HepG2 (cell line): Measurements from ENCODE around the gene RHOT2. TPM values are rescaled to one million over a fixed set of nuclear protein-coding genes. Genes with fewer than 3 reads are reported as not detected.

Experiments
- ASH2L ChIP-seq: fragments of 300-600, 200-600 bp; sonication (generic); IDR thresholded peaks from 2 replicates; pipeline ENCODE4 v1.7.0; 2017; ENCODE audit warnings: low read depth, mild to moderate bottlenecking, moderate library complexity, mixed read lengths, low read length; ENCODE audit not compliant: insufficient read length
- CAMTA2 ChIP-seq: sonication (generic); formaldehyde crosslinking; IDR thresholded peaks from 2 replicates; pipeline ENCODE4 v1.4.0; 2020; ENCODE audit warnings: mild to moderate bottlenecking, missing genetic modification reagents, borderline replicate concordance
- EP300 ChIP-seq, 3 experiments: sonication (generic) in 1 of 3; formaldehyde crosslinking in 1 of 3; IDR thresholded peaks; 2 replicates each; pipeline versions ENCODE4 v1.5.1 to v1.6.1; 2011 to 2020; ENCODE audit warnings: low read depth in 2 of 3, low read length in 2 of 3, borderline replicate concordance in 1 of 3, improper control_type of control experiment in 1 of 3, mild to moderate bottlenecking in 1 of 3, missing genetic modification reagents in 1 of 3, moderate library complexity in 1 of 3
- FOXP1 ChIP-seq, 2 experiments: fragments of 450-650 bp in 1 of 2; IDR thresholded peaks; 2 replicates each; pipeline ENCODE4 v1.6.1; 2017 to 2018; ENCODE audit warnings: antibody characterized with exemption in 1 of 2
- GPN1 ChIP-seq: sonication (generic); formaldehyde crosslinking; IDR thresholded peaks from 2 replicates; pipeline ENCODE4 v1.5.1; 2020; ENCODE audit warnings: missing genetic modification reagents, borderline replicate concordance
- MIER2 ChIP-seq: IDR thresholded peaks from 2 replicates; pipeline ENCODE4 v1.6.1; 2016; ENCODE audit warnings: missing biosample characterization, missing genetic modification reagents
- MYC ChIP-seq: sonication (generic); formaldehyde crosslinking; IDR thresholded peaks from 2 replicates; pipeline ENCODE4 v1.9.0; 2021; ENCODE audit warnings: missing genetic modification reagents, borderline replicate concordance
- NFE2L2 ChIP-seq: fragments of 150-350 bp; IDR thresholded peaks from 2 replicates; pipeline ENCODE4 v1.6.1; 2014; ENCODE audit warnings: low read length
- NONO ChIP-seq, 2 experiments: fragments of 450-650 bp in 1 of 2; sonication (generic) in 1 of 2; formaldehyde crosslinking in 1 of 2; IDR thresholded peaks in 1 of 2; conservative IDR thresholded peaks in 1 of 2; 2 replicates each; pipeline versions ENCODE4 v1.6.1 to v1.8.0; 2017 to 2022; ENCODE audit warnings: mild to moderate bottlenecking in 1 of 2, missing genetic modification reagents in 1 of 2, moderate library complexity in 1 of 2
- TBX3 ChIP-seq: fragments of 450-650 bp; IDR thresholded peaks from 2 replicates; pipeline ENCODE4 v1.6.1; 2017; ENCODE audit warnings: antibody characterized with exemption, mild to moderate bottlenecking, inconsistent platforms, borderline replicate concordance
- ZFP36 ChIP-seq: fragments of 150-350 bp; IDR thresholded peaks from 2 replicates; pipeline ENCODE4 v1.6.1; 2018; ENCODE audit warnings: borderline replicate concordance, low read length, low read depth; ENCODE audit not compliant: partially characterized antibody
- ZNF207 ChIP-seq: fragments of 450-650 bp; IDR thresholded peaks from 2 replicates; pipeline ENCODE4 v1.6.1; 2016; ENCODE audit warnings: antibody characterized with exemption, borderline replicate concordance
- ZNF232 ChIP-seq: sonication (generic); formaldehyde crosslinking; IDR thresholded peaks from 2 replicates; pipeline ENCODE4 v1.4.0; 2020; ENCODE audit warnings: missing genetic modification reagents, borderline replicate concordance
- ZNF24 ChIP-seq: fragments of 450-650 bp; IDR thresholded peaks from 2 replicates; pipeline ENCODE4 v1.6.1; 2017; ENCODE audit warnings: antibody characterized with exemption, mild to moderate bottlenecking
- ZNF263 ChIP-seq: sonication (generic); formaldehyde crosslinking; IDR thresholded peaks from 2 replicates; pipeline ENCODE4 v1.4.0; 2020; ENCODE audit warnings: missing genetic modification reagents
- ZNF329 ChIP-seq: sonication (generic); formaldehyde crosslinking; IDR thresholded peaks from 2 replicates; pipeline ENCODE4 v1.9.0; 2021; ENCODE audit warnings: low read depth, mild to moderate bottlenecking, missing genetic modification reagents
- ZNF432 ChIP-seq: sonication (generic); formaldehyde crosslinking; IDR thresholded peaks from 2 replicates; pipeline ENCODE4 v1.5.0; 2020; ENCODE audit warnings: missing genetic modification reagents, mild to moderate bottlenecking, borderline replicate concordance
- ZNF563 ChIP-seq: sonication (generic); formaldehyde crosslinking; IDR thresholded peaks from 2 replicates; pipeline ENCODE4 v1.8.0; 2022; ENCODE audit warnings: mild to moderate bottlenecking, moderate library complexity, missing genetic modification reagents
- ZNF580 ChIP-seq: IDR thresholded peaks from 2 replicates; pipeline ENCODE4 v1.6.1; 2016; ENCODE audit warnings: low read depth, borderline replicate concordance
- ZNF816 ChIP-seq: sonication (generic); formaldehyde crosslinking; IDR thresholded peaks from 2 replicates; pipeline ENCODE4 v1.8.0; 2022; ENCODE audit warnings: missing genetic modification reagents, mild to moderate bottlenecking, borderline replicate concordance
- ZSCAN22 ChIP-seq: sonication (generic); formaldehyde crosslinking; IDR thresholded peaks from 2 replicates; pipeline ENCODE4 v1.4.0; 2020; ENCODE audit warnings: mild to moderate bottlenecking, missing genetic modification reagents
- polyA plus RNA-seq, 8 experiments: library from polyadenylated mRNA; depleted of rRNA in 3 of 8; stranded (reverse) in 7 of 8; unstranded in 1 of 8; fragments of >200 nt; fragmentation: Illumina TruSeq in 4 of 8; extraction: Trizol in 4 of 8; gene quantifications; 2 replicates each; pipeline versions ENCODE4 v1.2.1 to v1.2.3, GENCODE V29; 2011 to 2016; ENCODE audit warnings: low read depth in 4 of 8, missing spikeins in 1 of 8, mixed read lengths in 1 of 8; ENCODE audit not compliant: insufficient read depth in 1 of 8
- total RNA-seq, 5 experiments: library from RNA; depleted of rRNA; stranded (reverse); fragments of >200 nt; fragmentation: Illumina TruSeq; extraction: Trizol; gene quantifications; 2 replicates each; pipeline ENCODE4 v1.2.3, GENCODE V29; 2016; ENCODE audit warnings: low read depth in 1 of 5
- TF ChIP-seq, protein P1 (sequence below): sonication (generic); formaldehyde crosslinking; IDR thresholded peaks from 2 replicates; pipeline ENCODE4 v1.4.0; 2020; ENCODE audit warnings: missing genetic modification reagents
- TF ChIP-seq, protein P2 (sequence below): IDR thresholded peaks from 2 replicates; pipeline ENCODE4 v1.6.1; 2016; ENCODE audit warnings: missing biosample characterization, missing genetic modification reagents, low read depth

Gene RHOT2
- total and polyA plus RNA-seq, 2 of the 13 experiments (the other 11 are each of a cell fraction or from before 2014, with no cell fraction given) = 63.6 to 76.9 TPM

DNA sequence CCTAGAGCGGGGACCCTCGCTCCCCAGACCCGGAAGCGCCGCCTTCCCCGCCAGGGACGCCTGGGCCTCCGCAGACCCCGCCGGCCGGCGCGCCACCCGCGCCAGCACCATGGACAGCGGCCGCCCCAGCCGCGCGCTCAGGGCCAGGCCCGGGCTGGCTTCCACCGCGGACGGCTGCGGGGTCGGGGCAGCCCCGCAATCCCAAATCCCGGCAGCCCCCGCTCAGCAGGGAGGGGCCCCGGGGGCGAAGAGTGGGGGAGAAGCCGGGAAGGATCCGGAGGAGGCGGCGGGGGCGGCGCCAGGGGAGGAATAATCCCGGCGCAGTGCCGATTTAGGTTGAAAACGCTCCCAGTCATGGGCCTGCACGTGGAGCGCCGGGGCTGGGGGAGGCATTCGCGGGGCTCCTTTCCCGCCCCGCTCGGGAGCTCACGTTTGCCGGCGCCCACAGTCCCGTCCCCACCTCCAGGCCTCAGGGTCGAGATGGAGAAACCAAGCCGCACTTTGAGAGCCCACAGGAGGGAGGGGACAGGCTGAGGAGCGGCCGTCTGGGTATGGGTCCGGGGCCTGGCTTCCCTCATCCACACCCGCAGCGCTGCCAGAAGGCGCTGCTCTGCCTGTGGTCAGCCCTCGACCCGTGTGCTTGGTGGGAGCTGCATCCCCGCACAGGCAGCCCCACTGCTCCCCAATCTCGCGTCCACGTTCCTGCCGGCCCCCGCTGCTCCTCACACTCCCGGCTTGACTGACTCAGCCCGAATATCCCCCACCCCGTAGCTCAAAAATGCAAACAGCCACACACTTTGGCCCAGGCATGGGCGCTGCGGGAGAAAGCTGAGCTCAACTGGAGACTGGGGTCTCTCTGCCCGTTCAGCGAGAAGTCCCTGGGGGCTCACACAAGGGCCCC, 33.0 kb downstream of the RHOT2 start (continued):
- TF ChIP-seq ZSCAN22 (CRISPR knock-in tag) = no peak
- no peak for TF ChIP-seq ZNF329 (CRISPR knock-in tag)
- no peak for TF ChIP-seq TBX3
- TF ChIP-seq ZNF232 = peak; percentile 73; the same call in 1 of the 2 replicates
- no peak for TF ChIP-seq ZFP36
- no peak for TF ChIP-seq ASH2L
- peak; percentile 91 for TF ChIP-seq MIER2 (CRISPR knock-in tag)
- TF ChIP-seq, protein P1, sequence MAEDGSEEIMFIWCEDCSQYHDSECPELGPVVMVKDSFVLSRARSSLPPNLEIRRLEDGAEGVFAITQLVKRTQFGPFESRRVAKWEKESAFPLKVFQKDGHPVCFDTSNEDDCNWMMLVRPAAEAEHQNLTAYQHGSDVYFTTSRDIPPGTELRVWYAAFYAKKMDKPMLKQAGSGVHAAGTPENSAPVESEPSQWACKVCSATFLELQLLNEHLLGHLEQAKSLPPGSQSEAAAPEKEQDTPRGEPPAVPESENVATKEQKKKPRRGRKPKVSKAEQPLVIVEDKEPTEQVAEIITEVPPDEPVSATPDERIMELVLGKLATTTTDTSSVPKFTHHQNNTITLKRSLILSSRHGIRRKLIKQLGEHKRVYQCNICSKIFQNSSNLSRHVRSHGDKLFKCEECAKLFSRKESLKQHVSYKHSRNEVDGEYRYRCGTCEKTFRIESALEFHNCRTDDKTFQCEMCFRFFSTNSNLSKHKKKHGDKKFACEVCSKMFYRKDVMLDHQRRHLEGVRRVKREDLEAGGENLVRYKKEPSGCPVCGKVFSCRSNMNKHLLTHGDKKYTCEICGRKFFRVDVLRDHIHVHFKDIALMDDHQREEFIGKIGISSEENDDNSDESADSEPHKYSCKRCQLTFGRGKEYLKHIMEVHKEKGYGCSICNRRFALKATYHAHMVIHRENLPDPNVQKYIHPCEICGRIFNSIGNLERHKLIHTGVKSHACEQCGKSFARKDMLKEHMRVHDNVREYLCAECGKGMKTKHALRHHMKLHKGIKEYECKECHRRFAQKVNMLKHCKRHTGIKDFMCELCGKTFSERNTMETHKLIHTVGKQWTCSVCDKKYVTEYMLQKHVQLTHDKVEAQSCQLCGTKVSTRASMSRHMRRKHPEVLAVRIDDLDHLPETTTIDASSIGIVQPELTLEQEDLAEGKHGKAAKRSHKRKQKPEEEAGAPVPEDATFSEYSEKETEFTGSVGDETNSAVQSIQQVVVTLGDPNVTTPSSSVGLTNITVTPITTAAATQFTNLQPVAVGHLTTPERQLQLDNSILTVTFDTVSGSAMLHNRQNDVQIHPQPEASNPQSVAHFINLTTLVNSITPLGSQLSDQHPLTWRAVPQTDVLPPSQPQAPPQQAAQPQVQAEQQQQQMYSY = peak; percentile 45; the same call in 1 of the 2 replicates
- TF ChIP-seq MYC (CRISPR knock-in tag) = peak; percentile 51; the same call in 1 of the 2 replicates
- TF ChIP-seq, protein P2, sequence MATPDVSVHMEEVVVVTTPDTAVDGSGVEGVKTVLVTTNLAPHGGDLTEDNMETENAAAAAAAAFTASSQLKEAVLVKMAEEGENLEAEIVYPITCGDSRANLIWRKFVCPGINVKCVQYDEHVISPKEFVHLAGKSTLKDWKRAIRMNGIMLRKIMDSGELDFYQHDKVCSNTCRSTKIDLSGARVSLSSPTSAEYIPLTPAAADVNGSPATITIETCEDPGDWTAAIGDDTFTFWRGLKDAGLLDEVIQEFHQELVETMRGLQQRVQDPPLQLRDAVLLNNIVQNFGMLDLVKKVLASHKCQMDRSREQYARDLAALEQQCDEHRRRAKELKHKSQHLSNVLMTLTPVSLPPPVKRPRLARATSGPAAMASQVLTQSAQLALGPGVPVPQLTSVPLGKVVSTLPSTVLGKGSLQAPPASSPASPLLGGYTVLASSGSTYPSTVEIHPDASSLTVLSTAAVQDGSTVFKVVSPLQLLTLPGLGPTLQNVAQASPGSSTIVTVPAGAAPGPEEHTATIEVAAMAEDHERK (CRISPR knock-in tag) = no peak
- TF ChIP-seq EP300 (IDR thresholded peaks at IDR 0.05; ENCODE audit: low read depth in 2 of 2, low read length in 2 of 2) = no peak
- TF ChIP-seq EP300 (CRISPR knock-in tag; IDR thresholded peaks at IDR 0.05; ENCODE audit: borderline replicate concordance) = no peak
- TF ChIP-seq ZNF263 (CRISPR knock-in tag) = 0 out of 2 replicates have a peak, but pooled peaks have one; percentile 46
- TF ChIP-seq CAMTA2 = no peak
- no peak for TF ChIP-seq ZNF24
- no peak for TF ChIP-seq FOXP1 (IDR thresholded peaks at IDR 0.05)
- no peak for TF ChIP-seq FOXP1 (CRISPR knock-in tag; IDR thresholded peaks at IDR 0.05)
- TF ChIP-seq GPN1 (CRISPR knock-in tag) = no peak
- TF ChIP-seq ZNF207 = no peak
- 0 out of 2 replicates have a peak, but pooled peaks have one; percentile 27 for TF ChIP-seq ZNF580
- TF ChIP-seq NONO (IDR thresholded peaks at IDR 0.05) = no peak
- no peak for TF ChIP-seq NONO (CRISPR knock-in tag; conservative IDR thresholded peaks at IDR 0.05)
- TF ChIP-seq NFE2L2 = no peak
- TF ChIP-seq ZNF816 (CRISPR knock-in tag) = no peak
- TF ChIP-seq ZNF563 (CRISPR knock-in tag) = peak; percentile 96
- TF ChIP-seq ZNF432 (CRISPR knock-in tag) = no peak
